ENCODE data around the gene TSPEAR.
"Not testable (repeated sequence)": the region's sequence is repeated elsewhere in the genome, so short reads cannot be mapped to it uniquely, and the experiment has no call there.

Gene TSPEAR

GRCh38 chr21:44568667-44569556 lies 142.5 kb downstream of the TSPEAR start:
- no peak for DNase-seq (ENCODE audit: low spot score)

GRCh38 chr21:44568261-44568660 lies 143.1 kb downstream of the TSPEAR start:
- DNase-seq (ENCODE audit: low spot score) = no peak

- no peak for DNase-seq (ENCODE audit: low spot score)
Measured at GRCh38 chr21:44567481-44568171, 143.7 kb downstream of the TSPEAR start.

- DNase-seq (ENCODE audit: low spot score) = no peak
Measured at GRCh38 chr21:44566403-44566802, 145.0 kb downstream of the TSPEAR start.

- no peak for DNase-seq (ENCODE audit: low spot score)
Measured at GRCh38 chr21:44564886-44565598, 146.3 kb downstream of the TSPEAR start.

GRCh38 chr21:44564099-44564498 lies 147.3 kb downstream of the TSPEAR start:
- DNase-seq (ENCODE audit: low spot score) = no peak

- no peak for DNase-seq (ENCODE audit: low spot score)
Measured at GRCh38 chr21:44558695-44559094, 152.7 kb downstream of the TSPEAR start, which contains the start of gene KRTAP10-3. Gene KRTAP10-3, minus strand, starts transcription at chr21:44558795. Its CDS starts 80 bp downstream, at chr21:44558715.

GRCh38 chr21:44558329-44558675 lies 153.1 kb downstream of the TSPEAR start:
- DNase-seq (ENCODE audit: low spot score) = not testable (repeated sequence)

GRCh38 chr21:44557491-44558328 lies 153.7 kb downstream of the TSPEAR start:
- no peak for DNase-seq (ENCODE audit: low spot score)

GRCh38 chr21:44556879-44557278 lies 154.5 kb downstream of the TSPEAR start:
- no peak for DNase-seq (ENCODE audit: low spot score)

- no peak for DNase-seq (ENCODE audit: low spot score)
Measured at GRCh38 chr21:44555200-44555875, 156.0 kb downstream of the TSPEAR start.

- no peak for DNase-seq (ENCODE audit: low spot score)
Measured at GRCh38 chr21:44552681-44553080, 158.7 kb downstream of the TSPEAR start.

GRCh38 chr21:44552136-44552535 lies 159.2 kb downstream of the TSPEAR start:
- DNase-seq (ENCODE audit: low spot score) = no peak

- no peak for DNase-seq (ENCODE audit: low spot score)
Measured at GRCh38 chr21:44551340-44551961, 159.9 kb downstream of the TSPEAR start, which contains the start of gene KRTAP10-2. Gene KRTAP10-2, minus strand, starts transcription at chr21:44551505. Its CDS starts 47 bp downstream, at chr21:44551458.

- no peak for DNase-seq (ENCODE audit: low spot score)
Measured at GRCh38 chr21:44550807-44551206, 160.6 kb downstream of the TSPEAR start.

GRCh38 chr21:44550285-44550684 lies 161.1 kb downstream of the TSPEAR start:
- DNase-seq (ENCODE audit: low spot score) = not testable (repeated sequence)

GRCh38 chr21:44549525-44550211 lies 161.7 kb downstream of the TSPEAR start:
- DNase-seq (ENCODE audit: low spot score) = no peak

GRCh38 chr21:44548922-44549321 lies 162.4 kb downstream of the TSPEAR start:
- no peak for DNase-seq (ENCODE audit: low spot score)

GRCh38 chr21:44548381-44548780 lies 163.0 kb downstream of the TSPEAR start:
- DNase-seq (ENCODE audit: low spot score) = no peak
